ENCODE data around the gene CRYL1.

GRCh38 chr13:20436505-20436904, 89.2 kb downstream of the CRYL1 start:
- no peak for TF ChIP-seq CTCF (IDR thresholded peaks at IDR 0.05)
- no peak for TF ChIP-seq SIN3A (IDR thresholded peaks at IDR 0.05; ENCODE audit: borderline replicate concordance, insufficient read depth, low read depth, low read length)
- TF ChIP-seq REST (IDR thresholded peaks at IDR 0.05; ENCODE audit: insufficient read depth in 1 of 2, low read depth in 2 of 2, low read length in 1 of 2), result no peak
- TF ChIP-seq POLR2AphosphoS5 (IDR thresholded peaks at IDR 0.05; ENCODE audit: low read depth, low read length), result no peak
- no peak for TF ChIP-seq TCF7L2 (IDR thresholded peaks at IDR 0.05; ENCODE audit: low read depth, low read length)

All from Panc1 (cell line).